ENCODE measurements around the gene KRTAP10-8. TPM values are rescaled to one million over a fixed set of nuclear protein-coding genes. Genes with fewer than 3 reads are reported as not detected.
"Not testable (repeated sequence)": the region's sequence is repeated elsewhere in the genome, so short reads cannot be mapped to it uniquely, and the experiment has no call there.

The KRTAP10-8 gene
- total RNA-seq, 1 experiment from 2014 or later: not detected

GRCh38 chr21:44594406-44594916, 17.4 kb upstream of the KRTAP10-8 start:
- DNase-seq (ENCODE audit: low spot score): no peak
- in situ Hi-C loops (cut with HindIII; ENCODE audit: low sequenced_read_pairs): no loop called here

GRCh38 chr21:44595524-44595923, 16.4 kb upstream of the KRTAP10-8 start:
- in situ Hi-C loops (cut with HindIII; ENCODE audit: low sequenced_read_pairs): no loop called here
- no peak for DNase-seq (ENCODE audit: low spot score)

- DNase-seq (ENCODE audit: low spot score): no peak
- in situ Hi-C loops (cut with HindIII; ENCODE audit: low sequenced_read_pairs): no loop called here
Observed at GRCh38 chr21:44596068-44596725, 15.7 kb upstream of the KRTAP10-8 start.

GRCh38 chr21:44598061-44598460, 13.8 kb upstream of the KRTAP10-8 start:
- in situ Hi-C loops (cut with HindIII; ENCODE audit: low sequenced_read_pairs): no loop called here
- DNase-seq (ENCODE audit: low spot score): no peak

GRCh38 chr21:44599264-44600029, 12.4 kb upstream of the KRTAP10-8 start:
- DNase-seq (ENCODE audit: low spot score): no peak
- in situ Hi-C loops (cut with HindIII; ENCODE audit: low sequenced_read_pairs): no loop called here

GRCh38 chr21:44600118-44600978, 11.5 kb upstream of the KRTAP10-8 start, which contains the start of gene KRTAP10-7:
Gene KRTAP10-7 (plus strand): TSS chr21:44600597. CDS start chr21:44600622, 25 bp downstream.
- DNase-seq (ENCODE audit: low spot score); in situ Hi-C loops (cut with HindIII; ENCODE audit: low sequenced_read_pairs): not testable (repeated sequence)

GRCh38 chr21:44601091-44601490, 10.8 kb upstream of the KRTAP10-8 start:
- peak; percentile 10 for DNase-seq (ENCODE audit: low spot score)
- in situ Hi-C loops (cut with HindIII; ENCODE audit: low sequenced_read_pairs): not testable (repeated sequence)

GRCh38 chr21:44601596-44602462, 10.1 kb upstream of the KRTAP10-8 start:
- in situ Hi-C loops (cut with HindIII; ENCODE audit: low sequenced_read_pairs): no loop called here
- DNase-seq (ENCODE audit: low spot score): no peak

- in situ Hi-C loops (cut with HindIII; ENCODE audit: low sequenced_read_pairs): no loop called here
- no peak for DNase-seq (ENCODE audit: low spot score)
Observed at GRCh38 chr21:44602463-44602850, 9.4 kb upstream of the KRTAP10-8 start.

GRCh38 chr21:44603109-44603875, 8.6 kb upstream of the KRTAP10-8 start:
- in situ Hi-C loops (cut with HindIII; ENCODE audit: low sequenced_read_pairs): no loop called here
- no peak for DNase-seq (ENCODE audit: low spot score)

- no peak for DNase-seq (ENCODE audit: low spot score)
- in situ Hi-C loops (cut with HindIII; ENCODE audit: low sequenced_read_pairs): no loop called here
Observed at GRCh38 chr21:44603911-44604310, 8.0 kb upstream of the KRTAP10-8 start.

- in situ Hi-C loops (cut with HindIII; ENCODE audit: low sequenced_read_pairs): no loop called here
- DNase-seq (ENCODE audit: low spot score): no peak
Observed at GRCh38 chr21:44606495-44606894, 5.4 kb upstream of the KRTAP10-8 start.

- no peak for DNase-seq (ENCODE audit: low spot score)
- in situ Hi-C loops (cut with HindIII; ENCODE audit: low sequenced_read_pairs): no loop called here
Observed at GRCh38 chr21:44609193-44609592, 2.7 kb upstream of the KRTAP10-8 start.

- DNase-seq (ENCODE audit: low spot score); in situ Hi-C loops (cut with HindIII; ENCODE audit: low sequenced_read_pairs): not testable (repeated sequence)
Observed at GRCh38 chr21:44610157-44610843, 1.6 kb upstream of the KRTAP10-8 start.

GRCh38 chr21:44611551-44611950, 328 bp upstream of the KRTAP10-8 start:
- no peak for DNase-seq (ENCODE audit: low spot score)
- in situ Hi-C loops (cut with HindIII; ENCODE audit: low sequenced_read_pairs): no loop called here

GRCh38 chr21:44612669-44613229, 870 bp downstream of the KRTAP10-8 start:
- no peak for DNase-seq (ENCODE audit: low spot score)
- in situ Hi-C loops (cut with HindIII; ENCODE audit: low sequenced_read_pairs): no loop called here

Data from G401 (cell line).